ENCODE measurements around the gene PICK1. TPM values are rescaled to one million over a fixed set of nuclear protein-coding genes. Genes with fewer than 3 reads are reported as not detected.

Gene PICK1
- total RNA-seq, 1 donor from 2014 or later: 21.1 TPM

DNA sequence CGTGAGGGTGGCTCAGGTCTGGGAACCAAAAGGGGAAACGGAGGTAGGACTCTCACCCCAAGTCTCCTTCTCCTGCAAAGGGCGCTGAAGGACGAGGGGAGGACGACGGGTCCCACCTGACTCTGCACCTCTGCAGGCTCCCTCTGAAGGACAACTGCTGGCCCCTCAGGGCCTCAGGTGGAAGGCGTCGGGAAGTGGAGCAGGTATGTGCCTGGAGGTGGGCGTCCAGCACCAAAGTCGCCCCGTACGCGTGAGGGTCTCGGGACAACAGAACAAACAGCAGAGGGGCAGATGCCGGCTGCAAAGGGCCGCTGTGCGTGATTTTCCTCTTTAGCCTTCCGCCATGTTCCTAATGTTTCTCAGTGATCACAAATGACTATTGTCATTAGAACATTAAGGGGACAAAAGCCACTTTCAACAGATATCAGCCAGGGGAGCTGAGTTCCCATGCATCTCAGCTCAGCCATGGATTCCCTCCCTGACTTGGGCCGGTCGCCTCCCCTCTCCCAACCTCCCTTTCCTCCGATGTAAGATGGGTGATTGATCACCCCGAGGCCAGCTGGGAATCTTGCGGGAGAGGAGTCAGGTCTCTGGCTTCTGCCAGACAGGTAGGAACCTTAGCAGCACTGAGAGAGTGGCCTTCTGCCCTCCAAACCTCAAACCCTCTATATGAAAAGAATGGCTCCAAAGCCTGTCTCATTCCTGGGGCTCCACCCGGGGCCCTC lies 25.9 kb downstream of the PICK1 start:
- H3K4me1 ChIP-seq: peaks cover 21% of the 10 kb centered on the region
- H3K9me3 ChIP-seq: no peaks in the 10 kb centered on the region
- no peak for DNase-seq (ENCODE audit: extremely low spot score in 2 of 2)
- H3K36me3 ChIP-seq: no peaks in the 10 kb centered on the region
- no peak for TF ChIP-seq POLR2AphosphoS5 (IDR thresholded peaks at IDR 0.05; ENCODE audit: insufficient read depth in 1 of 2, low read depth in 1 of 2)
- no peak for TF ChIP-seq POLR2A (IDR thresholded peaks at IDR 0.05)
- TF ChIP-seq, protein P1, sequence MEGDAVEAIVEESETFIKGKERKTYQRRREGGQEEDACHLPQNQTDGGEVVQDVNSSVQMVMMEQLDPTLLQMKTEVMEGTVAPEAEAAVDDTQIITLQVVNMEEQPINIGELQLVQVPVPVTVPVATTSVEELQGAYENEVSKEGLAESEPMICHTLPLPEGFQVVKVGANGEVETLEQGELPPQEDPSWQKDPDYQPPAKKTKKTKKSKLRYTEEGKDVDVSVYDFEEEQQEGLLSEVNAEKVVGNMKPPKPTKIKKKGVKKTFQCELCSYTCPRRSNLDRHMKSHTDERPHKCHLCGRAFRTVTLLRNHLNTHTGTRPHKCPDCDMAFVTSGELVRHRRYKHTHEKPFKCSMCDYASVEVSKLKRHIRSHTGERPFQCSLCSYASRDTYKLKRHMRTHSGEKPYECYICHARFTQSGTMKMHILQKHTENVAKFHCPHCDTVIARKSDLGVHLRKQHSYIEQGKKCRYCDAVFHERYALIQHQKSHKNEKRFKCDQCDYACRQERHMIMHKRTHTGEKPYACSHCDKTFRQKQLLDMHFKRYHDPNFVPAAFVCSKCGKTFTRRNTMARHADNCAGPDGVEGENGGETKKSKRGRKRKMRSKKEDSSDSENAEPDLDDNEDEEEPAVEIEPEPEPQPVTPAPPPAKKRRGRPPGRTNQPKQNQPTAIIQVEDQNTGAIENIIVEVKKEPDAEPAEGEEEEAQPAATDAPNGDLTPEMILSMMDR (IDR thresholded peaks at IDR 0.05): no peak
- H3K4me3 ChIP-seq: no peak overlapping the region
- intact Hi-C loops (cut with DNase I): no loop called here
- no peak overlapping the region for H3K27ac ChIP-seq
- H3K27me3 ChIP-seq: no peaks in the 10 kb centered on the region

DNA sequence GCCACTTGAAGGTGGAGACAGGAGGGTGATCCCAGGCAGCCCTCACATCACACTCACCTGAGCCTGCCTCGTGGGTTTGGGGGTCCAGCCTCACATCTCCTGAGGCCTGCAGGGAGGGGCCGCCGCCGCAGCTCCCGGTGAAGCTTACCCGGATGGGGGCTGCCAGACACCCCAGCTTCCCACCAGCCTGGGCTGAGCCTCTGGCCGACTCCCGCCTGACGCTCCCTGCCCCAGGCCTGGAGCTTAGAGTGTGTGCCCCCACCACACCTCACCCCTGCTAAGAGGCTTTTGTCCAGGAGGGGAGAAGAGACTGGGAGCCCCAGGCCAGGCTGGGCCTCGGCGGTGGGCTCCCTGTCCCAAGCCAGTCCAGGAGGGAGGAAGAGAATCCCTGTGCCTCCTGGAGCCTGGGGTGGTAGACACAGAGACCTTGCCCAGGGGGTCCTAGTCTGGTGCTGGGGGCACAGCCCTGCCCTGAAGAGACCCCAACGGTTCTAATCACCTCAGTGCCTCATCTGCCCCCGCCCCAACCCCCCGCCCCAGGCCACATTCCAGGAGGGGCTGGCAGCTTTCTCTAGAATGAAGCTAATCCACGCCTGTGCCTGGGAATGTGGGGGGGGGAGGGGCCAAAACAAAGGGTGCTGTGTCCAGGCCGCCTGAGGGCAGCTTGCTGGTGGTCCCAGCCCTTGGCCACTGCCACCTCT lies 26.9 kb downstream of the PICK1 start, which contains the start of gene SLC16A8:
Gene SLC16A8 (minus strand): TSS at position 254 of the 701 bp plus-strand sequence. CDS start 1,311 bp downstream, outside the sequence.
- intact Hi-C loops (cut with DNase I): no loop called here
- H3K27ac ChIP-seq: no peak within 1 kb of the TSS
- TF ChIP-seq POLR2A (IDR thresholded peaks at IDR 0.05): no peak
- TF ChIP-seq, protein P1 (IDR thresholded peaks at IDR 0.05): no peak
- no peak for TF ChIP-seq POLR2AphosphoS5 (IDR thresholded peaks at IDR 0.05; ENCODE audit: insufficient read depth in 1 of 2, low read depth in 1 of 2)
- H3K36me3 ChIP-seq: no peaks in the 10 kb centered on the region
- no peaks in the 10 kb centered on the region for H3K27me3 ChIP-seq
- H3K9me3 ChIP-seq: no peaks in the 10 kb centered on the region
- no peak within 1 kb of the TSS for H3K4me3 ChIP-seq
- no peak for DNase-seq (ENCODE audit: extremely low spot score in 2 of 2)
- H3K4me1 ChIP-seq: peaks cover 28% of the 10 kb centered on the region

DNA sequence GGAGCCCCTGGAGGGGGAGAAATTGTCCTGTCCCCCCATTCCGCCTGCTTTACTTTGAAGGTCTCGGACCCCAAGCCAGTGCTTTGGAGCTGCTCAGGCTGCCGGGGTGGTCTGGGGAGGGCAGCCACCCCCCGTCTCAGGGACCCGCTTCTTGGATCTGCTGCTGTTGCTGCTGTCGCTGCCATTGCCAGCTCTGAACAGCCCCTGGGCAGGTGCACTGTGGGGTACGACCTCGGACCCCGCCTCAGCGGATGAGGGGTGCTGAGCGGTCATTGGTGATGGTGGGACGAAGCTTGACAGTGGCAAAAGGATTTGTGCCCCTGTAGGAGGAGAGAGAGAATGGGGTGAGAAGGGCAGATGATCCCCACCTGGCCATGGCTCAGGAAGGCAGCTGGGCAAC lies 27.9 kb downstream of the PICK1 start:
- no peak for DNase-seq (ENCODE audit: extremely low spot score in 2 of 2)
- Histone ChIP-seq H3K36me3 (no peaks in the 10 kb centered on the region), H3K4me1 (peaks cover 28% of the 10 kb centered on the region), H3K9me3 (no peaks in the 10 kb centered on the region), H3K4me3 (no peak overlapping the region), H3K27ac (no peak overlapping the region), H3K27me3 (no peaks in the 10 kb centered on the region)
- intact Hi-C loops (cut with DNase I): no loop called here
- TF ChIP-seq POLR2AphosphoS5 (IDR thresholded peaks at IDR 0.05; ENCODE audit: insufficient read depth in 1 of 2, low read depth in 1 of 2) (no peak), POLR2A (IDR thresholded peaks at IDR 0.05) (no peak)
- TF ChIP-seq, protein P1 (IDR thresholded peaks at IDR 0.05): no peak

DNA sequence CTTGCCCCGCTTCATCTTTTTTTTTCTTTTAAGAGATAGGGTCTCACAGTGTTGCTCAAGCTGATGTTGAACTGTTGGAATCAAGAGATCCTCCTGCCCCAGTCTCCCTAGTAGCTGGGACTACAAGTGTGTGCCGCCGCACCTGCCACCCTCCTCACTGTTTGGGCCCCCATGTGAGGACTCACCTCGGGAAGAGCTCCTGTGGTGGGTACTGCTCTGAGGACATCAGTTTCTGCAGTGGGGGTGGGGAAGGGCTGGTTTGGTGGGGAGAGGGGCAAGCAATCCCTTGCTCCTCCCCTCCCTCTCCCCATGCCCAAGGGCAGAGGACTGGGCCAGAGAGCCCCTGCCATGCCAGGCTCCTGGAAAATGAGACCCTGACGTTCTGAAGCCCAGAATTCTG lies 28.3 kb downstream of the PICK1 start:
- Histone ChIP-seq H3K4me1 (peaks cover 27% of the 10 kb centered on the region), H3K36me3 (no peaks in the 10 kb centered on the region), H3K4me3 (no peak overlapping the region), H3K27ac (no peak overlapping the region), H3K9me3 (no peaks in the 10 kb centered on the region), H3K27me3 (no peaks in the 10 kb centered on the region)
- DNase-seq (ENCODE audit: extremely low spot score in 2 of 2): no peak
- TF ChIP-seq, protein P1 (IDR thresholded peaks at IDR 0.05): no peak
- no peak for TF ChIP-seq POLR2AphosphoS5 (IDR thresholded peaks at IDR 0.05; ENCODE audit: insufficient read depth in 1 of 2, low read depth in 1 of 2)
- TF ChIP-seq POLR2A (IDR thresholded peaks at IDR 0.05): no peak
- intact Hi-C loops (cut with DNase I): no loop called here

Data from vagina (tissue), 2 donors.